GM18526 (cell line): ENCODE data around the gene CNTNAP4.

Experiments
- POLR2A ChIP-seq: IDR thresholded peaks from 3 replicates; pipeline ENCODE4 v1.6.1; 2011; ENCODE audit not compliant: insufficient read length; ENCODE audit errors: extremely low read depth

CNTNAP4 gene

GRCh38 chr16:76573281-76573680 is 296.1 kb downstream of the CNTNAP4 start:
- no peak for TF ChIP-seq POLR2A

GRCh38 chr16:76574651-76575050 is 297.4 kb downstream of the CNTNAP4 start:
- no peak for TF ChIP-seq POLR2A

GRCh38 chr16:76576526-76576925 is 299.3 kb downstream of the CNTNAP4 start:
- no peak for TF ChIP-seq POLR2A

- no peak for TF ChIP-seq POLR2A
These were observed 299.8 kb downstream of the CNTNAP4 start for GRCh38 chr16:76577003-76577402.

GRCh38 chr16:76579277-76579922 is 302.2 kb downstream of the CNTNAP4 start:
- no peak for TF ChIP-seq POLR2A

GRCh38 chr16:76583466-76583865 is 306.3 kb downstream of the CNTNAP4 start:
- TF ChIP-seq POLR2A: no peak

GRCh38 chr16:76583945-76584344 is 306.7 kb downstream of the CNTNAP4 start:
- TF ChIP-seq POLR2A: no peak

- TF ChIP-seq POLR2A: no peak
These were observed 321.3 kb downstream of the CNTNAP4 start for GRCh38 chr16:76598498-76598897.

- no peak for TF ChIP-seq POLR2A
These were observed 330.1 kb downstream of the CNTNAP4 start for GRCh38 chr16:76607317-76607716.
